GM21367 (cell line): ENCODE results near the gene NOL4.

Experiments
- ATAC-seq: cut with Tn5 transposase; IDR thresholded peaks from one replicate; pipeline ENCODE4 v1.9.1; 2021; ENCODE audit not compliant: unreplicated experiment

Gene NOL4

DNA sequence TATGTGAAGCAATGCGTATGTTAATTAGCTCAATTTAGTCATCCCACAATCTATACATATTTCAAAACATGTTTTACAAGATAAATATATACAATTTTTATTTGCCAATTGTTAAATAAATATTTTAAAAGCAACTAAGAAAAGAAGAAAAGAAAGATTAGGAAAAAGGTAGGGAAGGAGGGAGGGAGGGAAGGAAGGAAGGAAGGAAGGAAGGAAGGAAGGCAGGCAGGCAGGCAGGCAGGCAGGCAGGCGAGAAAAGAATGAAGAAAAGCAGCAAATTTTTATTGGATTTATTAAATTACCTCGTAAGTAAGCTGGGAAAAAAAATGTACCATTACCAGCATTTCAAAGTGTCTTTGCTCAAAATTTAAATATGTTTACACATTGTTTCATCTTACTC is 30.5 kb downstream of the NOL4 start:
- ATAC-seq: no peak

DNA sequence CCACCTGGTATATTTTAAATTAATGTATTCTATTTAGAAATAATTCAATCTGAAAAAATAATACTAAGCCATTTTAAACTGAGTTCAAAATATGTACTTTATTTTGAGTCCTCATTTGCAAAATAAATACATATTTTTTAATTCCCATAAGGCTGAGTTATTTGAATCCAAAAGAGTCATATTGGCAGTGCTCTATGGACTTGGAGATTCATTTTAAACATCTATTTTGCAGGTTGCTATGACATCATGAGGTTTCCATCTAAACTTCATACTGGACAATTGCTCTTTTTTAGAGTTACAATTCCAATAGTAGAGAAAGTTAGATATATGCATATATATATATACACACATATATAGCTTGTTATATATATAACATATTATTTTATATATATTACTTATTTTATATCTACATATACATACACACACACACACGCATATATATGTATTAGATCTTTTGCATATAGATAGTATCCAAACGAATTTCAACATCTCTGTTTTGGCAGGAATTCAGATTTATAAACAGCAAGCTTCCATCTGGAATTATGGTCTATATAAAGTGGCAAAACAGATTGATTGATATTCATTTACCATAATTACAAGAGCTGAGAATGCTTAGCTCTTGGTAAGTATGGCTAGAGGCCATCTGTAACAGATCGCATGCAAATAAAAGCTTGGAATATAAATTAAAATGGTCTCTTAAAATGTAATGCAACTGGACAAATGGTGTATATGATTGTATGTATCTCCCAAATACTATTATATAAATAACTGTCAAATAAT is 34.9 kb downstream of the NOL4 start:
- ATAC-seq: no peak
